ENCODE results near the gene SYVN1. TPM values are rescaled to one million over a fixed set of nuclear protein-coding genes. Genes with fewer than 3 reads are reported as not detected.

Gene SYVN1
- total RNA-seq, 1 experiment from 2014 or later: 74.9 TPM

GRCh38 chr11:65118097-65118837 lies 16.1 kb downstream of the SYVN1 start:
- ChIA-PET POLR2A (interaction anchor here (0.6 to 8.8 kb wide), 24 partner anchors 10 to 340 kb away, joined by 3 to 122 read pairs (median 5); partner anchors contain the start of genes ARL2, CAPN1, CDC42BPG and CDCA5), CTCF (interaction anchor here (0.6 to 2.6 kb wide), 13 partner anchors 20 to 392 kb away, joined by 3 to 12 read pairs (median 4); partner anchors contain the start of gene CDC42BPG)
- peak; percentile 2 for TF ChIP-seq CTCF (IDR thresholded peaks at IDR 0.05; ENCODE audit: unreplicated experiment)
- Mint-ChIP-seq H3K4me1 (ENCODE audit: insufficient read depth, unreplicated experiment) (peaks cover 15% of the 10 kb centered on the region), H3K4me3 (ENCODE audit: unreplicated experiment) (peak overlapping the region; percentile 82), H3K27me3 (ENCODE audit: insufficient read depth, unreplicated experiment) (no peaks in the 10 kb centered on the region), H3K27ac (ENCODE audit: low read depth, unreplicated experiment) (peak overlapping the region; percentile 88), H3K9me3 (ENCODE audit: unreplicated experiment) (no peaks in the 10 kb centered on the region), H3K36me3 (ENCODE audit: insufficient read depth, unreplicated experiment) (peaks cover 56% of the 10 kb centered on the region)
- DNase-seq (ENCODE audit: unreplicated experiment): no peak
- no TSS peak for BruUV-seq (replicated peaks)
- intact Hi-C loops (cut with micrococcal nuclease): loop anchor here (10.0 kb wide), 1 partner anchor 203 kb away; the partner anchor contains the start of gene ATG2A

- peak; percentile 99 for DNase-seq (ENCODE audit: unreplicated experiment)
- TF ChIP-seq CTCF (IDR thresholded peaks at IDR 0.05; ENCODE audit: unreplicated experiment): peak; percentile 84
- peaks cover 56% of the 10 kb centered on the region for H3K36me3 Mint-ChIP-seq (ENCODE audit: insufficient read depth, unreplicated experiment)
- no peaks in the 10 kb centered on the region for H3K9me3 Mint-ChIP-seq (ENCODE audit: unreplicated experiment)
- no peaks in the 10 kb centered on the region for H3K27me3 Mint-ChIP-seq (ENCODE audit: insufficient read depth, unreplicated experiment)
- CTCF ChIA-PET: interaction anchor here (0.6 to 2.6 kb wide), 13 partner anchors 12 to 772 kb away, joined by 3 to 12 read pairs (median 3); partner anchors contain the start of gene CDC42BPG
- H3K4me3 Mint-ChIP-seq (ENCODE audit: unreplicated experiment): peak within 1 kb of the TSS; percentile 82
- BruUV-seq (replicated peaks): no TSS peak
- peaks cover 16% of the 10 kb centered on the region for H3K4me1 Mint-ChIP-seq (ENCODE audit: insufficient read depth, unreplicated experiment)
- H3K27ac Mint-ChIP-seq (ENCODE audit: low read depth, unreplicated experiment): peak within 1 kb of the TSS; percentile 88
- intact Hi-C loops (cut with micrococcal nuclease): loop anchor here (1.0 to 10.0 kb wide), 3 partner anchors 103 to 270 kb away; partner anchors contain the start of genes ARL2 and ATG2A
- POLR2A ChIA-PET: interaction anchor here (0.6 to 8.8 kb wide), 28 partner anchors 9 to 339 kb away, joined by 3 to 122 read pairs (median 5); partner anchors contain the start of genes ARL2, CAPN1, CDC42BPG and CDCA5
Observed at GRCh38 chr11:65117206-65118096, 16.9 kb downstream of the SYVN1 start, which contains the start of gene ZNHIT2. Gene ZNHIT2, minus strand, starts transcription at chr11:65117701. Its CDS starts 48 bp downstream, at chr11:65117653.

- intact Hi-C loops (cut with micrococcal nuclease): loop anchor here (1.0 to 10.0 kb wide), 3 partner anchors 102 to 269 kb away; partner anchors contain the start of genes ARL2 and ATG2A
- DNase-seq (ENCODE audit: unreplicated experiment): peak; percentile 50
Observed at GRCh38 chr11:65116370-65117205, 17.7 kb downstream of the SYVN1 start.

More at GRCh38 chr11:65116370-65117205, 17.7 kb downstream of the SYVN1 start:
- Mint-ChIP-seq H3K27me3 (ENCODE audit: insufficient read depth, unreplicated experiment) (no peaks in the 10 kb centered on the region), H3K27ac (ENCODE audit: low read depth, unreplicated experiment) (peak overlapping the region; percentile 88), H3K4me1 (ENCODE audit: insufficient read depth, unreplicated experiment) (peaks cover 22% of the 10 kb centered on the region), H3K9me3 (ENCODE audit: unreplicated experiment) (no peaks in the 10 kb centered on the region), H3K4me3 (ENCODE audit: unreplicated experiment) (peak overlapping the region; percentile 82), H3K36me3 (ENCODE audit: insufficient read depth, unreplicated experiment) (peaks cover 57% of the 10 kb centered on the region)
- CTCF ChIA-PET: interaction anchor here (0.6 to 2.6 kb wide), 9 partner anchors 13 to 773 kb away, joined by 3 to 12 read pairs (median 3); partner anchors contain the start of gene CDC42BPG
- no TSS peak for BruUV-seq (replicated peaks)
- POLR2A ChIA-PET: interaction anchor here (1.1 to 8.8 kb wide), 22 partner anchors 8 to 281 kb away, joined by 3 to 122 read pairs (median 9); partner anchors contain the start of genes ARL2, CAPN1, CDC42BPG and CDCA5
- TF ChIP-seq CTCF (IDR thresholded peaks at IDR 0.05; ENCODE audit: unreplicated experiment): no peak
